SJCRH30 (cell line): ENCODE results near the gene AP2S1. TPM values are rescaled to one million over a fixed set of nuclear protein-coding genes. Genes with fewer than 3 reads are reported as not detected.
"Not testable (repeated sequence)": the region's sequence is repeated elsewhere in the genome, so short reads cannot be mapped to it uniquely, and the experiment has no call there.

Experiments
- DNase-seq, 2 experiments: peaks; one replicate each; pipeline ENCODE4 v3.0.0-alpha.2; 2015 to 2020
- H3K27ac ChIP-seq: fragments of 250-450 bp; sonication (Bioruptor Pico); 2 replicates; pipeline ENCODE4 v1.5.1; 2020; ENCODE audit warnings: mild to moderate bottlenecking, moderate library complexity
- H3K27me3 ChIP-seq: fragments of 250-450 bp; sonication (Bioruptor Pico); 2 replicates; pipeline ENCODE4 v1.5.1; 2020; ENCODE audit warnings: mild to moderate bottlenecking, moderate library complexity
- H3K36me3 ChIP-seq: fragments of 250-450 bp; sonication (Bioruptor Pico); 2 replicates; pipeline ENCODE4 v1.5.1; 2020; ENCODE audit warnings: mild to moderate bottlenecking, moderate library complexity
- H3K4me1 ChIP-seq: fragments of 250-450 bp; sonication (Bioruptor Pico); 2 replicates; pipeline ENCODE4 v1.5.1; 2020; ENCODE audit warnings: mild to moderate bottlenecking, moderate library complexity
- H3K4me3 ChIP-seq: fragments of 250-450 bp; sonication (Bioruptor Pico); 2 replicates; pipeline ENCODE4 v1.5.1; 2020; ENCODE audit warnings: mild to moderate bottlenecking, moderate library complexity
- H3K9me3 ChIP-seq: fragments of 250-450 bp; sonication (Bioruptor Pico); replicated peaks from 2 replicates; pipeline ENCODE4 v1.5.1; 2020; ENCODE audit warnings: mild to moderate bottlenecking, moderate library complexity
- total RNA-seq: library from RNA; depleted of rRNA; stranded (reverse); fragments of >200 nt; shearing (Covaris generic); gene quantifications from 2 replicates; pipeline ENCODE4 v1.2.3, GENCODE V29; 2014

Gene AP2S1
- total RNA-seq, 1 experiment from 2014 or later = 133 TPM

- peak; percentile 55 to 84 for DNase-seq
- peaks cover 8% of the 10 kb centered on the region for H3K36me3 ChIP-seq
- no peaks in the 10 kb centered on the region for H3K4me1 ChIP-seq
- H3K4me3 ChIP-seq = no peak overlapping the region
- no peaks in the 10 kb centered on the region for H3K9me3 ChIP-seq
- no peaks in the 10 kb centered on the region for H3K27me3 ChIP-seq
- H3K27ac ChIP-seq = no peak overlapping the region
Measured at GRCh38 chr19:46840498-46840942, 10.1 kb downstream of the AP2S1 start.

GRCh38 chr19:46839752-46840497 is 10.7 kb downstream of the AP2S1 start:
- no peak for DNase-seq
- Histone ChIP-seq H3K4me1 (no peaks in the 10 kb centered on the region), H3K9me3 (no peaks in the 10 kb centered on the region), H3K36me3 (peaks cover 8% of the 10 kb centered on the region), H3K4me3 (no peak overlapping the region), H3K27me3 (no peaks in the 10 kb centered on the region), H3K27ac (no peak overlapping the region)

- peaks cover 7% of the 10 kb centered on the region for H3K36me3 ChIP-seq
- DNase-seq = no peak
- H3K4me3 ChIP-seq = no peak overlapping the region
- H3K27ac ChIP-seq = no peak overlapping the region
- no peaks in the 10 kb centered on the region for H3K27me3 ChIP-seq
- no peaks in the 10 kb centered on the region for H3K4me1 ChIP-seq
- H3K9me3 ChIP-seq = no peaks in the 10 kb centered on the region
Measured at GRCh38 chr19:46838160-46838559, 12.5 kb downstream of the AP2S1 start.

GRCh38 chr19:46834984-46835383 is 15.7 kb downstream of the AP2S1 start:
- 0 out of 2 replicates have a peak, but pooled peaks cover 3% of the 10 kb centered on the region for H3K36me3 ChIP-seq
- no peak overlapping the region for H3K4me3 ChIP-seq
- H3K9me3 ChIP-seq = peaks cover 8% of the 10 kb centered on the region; the same call in 1 of the 2 replicates
- no peak overlapping the region for H3K27ac ChIP-seq
- no peak for DNase-seq
- no peaks in the 10 kb centered on the region for H3K4me1 ChIP-seq
- no peaks in the 10 kb centered on the region for H3K27me3 ChIP-seq

- no peak for DNase-seq
- no peak overlapping the region for H3K4me3 ChIP-seq
- no peaks in the 10 kb centered on the region for H3K27me3 ChIP-seq
- peaks cover 5% of the 10 kb centered on the region; the same call in 1 of the 2 replicates for H3K4me1 ChIP-seq
- H3K27ac ChIP-seq = no peak overlapping the region
- H3K9me3 ChIP-seq = peaks cover 8% of the 10 kb centered on the region; the same call in 1 of the 2 replicates
- no peaks in the 10 kb centered on the region for H3K36me3 ChIP-seq
Measured at GRCh38 chr19:46834121-46834520, 16.5 kb downstream of the AP2S1 start.

GRCh38 chr19:46830864-46831263 is 19.8 kb downstream of the AP2S1 start:
- Histone ChIP-seq H3K4me1 (peaks cover 17% of the 10 kb centered on the region), H3K27ac (no peak overlapping the region), H3K9me3 (peaks cover 8% of the 10 kb centered on the region; the same call in 1 of the 2 replicates), H3K4me3 (no peak overlapping the region), H3K27me3 (no peaks in the 10 kb centered on the region), H3K36me3 (no peaks in the 10 kb centered on the region)
- no peak for DNase-seq

GRCh38 chr19:46828484-46828883 is 22.2 kb downstream of the AP2S1 start:
- Histone ChIP-seq H3K4me3 (no peak overlapping the region), H3K27ac (no peak overlapping the region), H3K36me3 (no peaks in the 10 kb centered on the region), H3K4me1 (peaks cover 20% of the 10 kb centered on the region), H3K27me3 (no peaks in the 10 kb centered on the region), H3K9me3 (peaks cover 8% of the 10 kb centered on the region; the same call in 1 of the 2 replicates)
- DNase-seq = no peak

GRCh38 chr19:46825731-46826055 is 25.0 kb downstream of the AP2S1 start:
- Histone ChIP-seq H3K27me3 (no peaks in the 10 kb centered on the region), H3K27ac (no peak overlapping the region), H3K9me3 (peaks cover 2% of the 10 kb centered on the region; the same call in 1 of the 2 replicates), H3K36me3 (no peaks in the 10 kb centered on the region), H3K4me3 (no peak overlapping the region), H3K4me1 (peaks cover 37% of the 10 kb centered on the region)
- DNase-seq = no peak

GRCh38 chr19:46824890-46825730 is 25.5 kb downstream of the AP2S1 start:
- Histone ChIP-seq H3K4me1 (peaks cover 41% of the 10 kb centered on the region), H3K9me3 (no peaks in the 10 kb centered on the region), H3K27me3 (no peaks in the 10 kb centered on the region), H3K27ac (no peak overlapping the region), H3K36me3 (no peaks in the 10 kb centered on the region), H3K4me3 (no peak overlapping the region)
- no peak for DNase-seq

GRCh38 chr19:46823049-46823448 is 27.6 kb downstream of the AP2S1 start:
- Histone ChIP-seq H3K27me3 (no peaks in the 10 kb centered on the region), H3K4me1 (peaks cover 27% of the 10 kb centered on the region), H3K36me3 (no peaks in the 10 kb centered on the region), H3K4me3 (no peak overlapping the region), H3K27ac (no peak overlapping the region), H3K9me3 (no peaks in the 10 kb centered on the region)
- no peak for DNase-seq

GRCh38 chr19:46822410-46822787 is 28.2 kb downstream of the AP2S1 start:
- not testable (repeated sequence) for H3K27ac ChIP-seq, H3K9me3 ChIP-seq, DNase-seq, H3K27me3 ChIP-seq, H3K4me3 ChIP-seq, H3K36me3 ChIP-seq
- peaks cover 27% of the 10 kb centered on the region for H3K4me1 ChIP-seq

- peak overlapping the region; percentile 30; the same call in 1 of the 2 replicates for H3K4me3 ChIP-seq
- H3K9me3 ChIP-seq = no peaks in the 10 kb centered on the region
- H3K4me1 ChIP-seq = peaks cover 24% of the 10 kb centered on the region
- H3K36me3 ChIP-seq = no peaks in the 10 kb centered on the region
- H3K27ac ChIP-seq = no peak overlapping the region
- peak; percentile 78 for DNase-seq
- H3K27me3 ChIP-seq = no peaks in the 10 kb centered on the region
Measured at GRCh38 chr19:46821512-46822409, 28.9 kb downstream of the AP2S1 start.

- H3K27ac ChIP-seq = no peak overlapping the region
- no peaks in the 10 kb centered on the region for H3K9me3 ChIP-seq
- no peak overlapping the region for H3K4me3 ChIP-seq
- H3K36me3 ChIP-seq = no peaks in the 10 kb centered on the region
- H3K27me3 ChIP-seq = no peaks in the 10 kb centered on the region
- H3K4me1 ChIP-seq = peaks cover 21% of the 10 kb centered on the region
- DNase-seq = peak; percentile 41 to 62
Measured at GRCh38 chr19:46818812-46819211, 31.8 kb downstream of the AP2S1 start.

GRCh38 chr19:46815833-46816627 is 34.6 kb downstream of the AP2S1 start:
- no peaks in the 10 kb centered on the region; the same call in 1 of the 2 replicates for H3K27me3 ChIP-seq
- H3K9me3 ChIP-seq = no peaks in the 10 kb centered on the region
- H3K36me3 ChIP-seq = no peaks in the 10 kb centered on the region
- H3K27ac ChIP-seq = no peak overlapping the region
- DNase-seq = no peak
- peaks cover 8% of the 10 kb centered on the region for H3K4me1 ChIP-seq
- no peak overlapping the region for H3K4me3 ChIP-seq
